ENCODE data around the gene BRD8. TPM values are rescaled to one million over a fixed set of nuclear protein-coding genes. Genes with fewer than 3 reads are reported as not detected.
"Not testable (repeated sequence)": the region's sequence is repeated elsewhere in the genome, so short reads cannot be mapped to it uniquely, and the experiment has no call there.

BRD8 gene
- total and polyA plus RNA-seq, 3 donors from 2014 or later: 165 to 303 (median 198) TPM

- intact Hi-C loops (cut with DNase I; ENCODE audit: low total_unique reads): no loop called here
- H3K9me3 ChIP-seq: no peaks in the 10 kb centered on the region
- no peaks in the 10 kb centered on the region for H3K36me3 ChIP-seq (ENCODE audit: low read depth, missing control alignments)
- H3K27ac ChIP-seq: no peak overlapping the region
- 74 to 87% methylated on average over 2 of the region's 2 CpGs for WGBS, 2 donors
- DNase-seq: no peak
- peaks cover 9% of the 10 kb centered on the region for H3K4me1 ChIP-seq
- no peak overlapping the region for H3K4me3 ChIP-seq
- TF ChIP-seq, protein P1, sequence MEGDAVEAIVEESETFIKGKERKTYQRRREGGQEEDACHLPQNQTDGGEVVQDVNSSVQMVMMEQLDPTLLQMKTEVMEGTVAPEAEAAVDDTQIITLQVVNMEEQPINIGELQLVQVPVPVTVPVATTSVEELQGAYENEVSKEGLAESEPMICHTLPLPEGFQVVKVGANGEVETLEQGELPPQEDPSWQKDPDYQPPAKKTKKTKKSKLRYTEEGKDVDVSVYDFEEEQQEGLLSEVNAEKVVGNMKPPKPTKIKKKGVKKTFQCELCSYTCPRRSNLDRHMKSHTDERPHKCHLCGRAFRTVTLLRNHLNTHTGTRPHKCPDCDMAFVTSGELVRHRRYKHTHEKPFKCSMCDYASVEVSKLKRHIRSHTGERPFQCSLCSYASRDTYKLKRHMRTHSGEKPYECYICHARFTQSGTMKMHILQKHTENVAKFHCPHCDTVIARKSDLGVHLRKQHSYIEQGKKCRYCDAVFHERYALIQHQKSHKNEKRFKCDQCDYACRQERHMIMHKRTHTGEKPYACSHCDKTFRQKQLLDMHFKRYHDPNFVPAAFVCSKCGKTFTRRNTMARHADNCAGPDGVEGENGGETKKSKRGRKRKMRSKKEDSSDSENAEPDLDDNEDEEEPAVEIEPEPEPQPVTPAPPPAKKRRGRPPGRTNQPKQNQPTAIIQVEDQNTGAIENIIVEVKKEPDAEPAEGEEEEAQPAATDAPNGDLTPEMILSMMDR (IDR thresholded peaks at IDR 0.05): no peak
- no peak for TF ChIP-seq POLR2A (IDR thresholded peaks at IDR 0.05)
- H3K27me3 ChIP-seq: no peaks in the 10 kb centered on the region
Measured at GRCh38 chr5:138216799-138217198, 38.4 kb upstream of the BRD8 start.

DNA sequence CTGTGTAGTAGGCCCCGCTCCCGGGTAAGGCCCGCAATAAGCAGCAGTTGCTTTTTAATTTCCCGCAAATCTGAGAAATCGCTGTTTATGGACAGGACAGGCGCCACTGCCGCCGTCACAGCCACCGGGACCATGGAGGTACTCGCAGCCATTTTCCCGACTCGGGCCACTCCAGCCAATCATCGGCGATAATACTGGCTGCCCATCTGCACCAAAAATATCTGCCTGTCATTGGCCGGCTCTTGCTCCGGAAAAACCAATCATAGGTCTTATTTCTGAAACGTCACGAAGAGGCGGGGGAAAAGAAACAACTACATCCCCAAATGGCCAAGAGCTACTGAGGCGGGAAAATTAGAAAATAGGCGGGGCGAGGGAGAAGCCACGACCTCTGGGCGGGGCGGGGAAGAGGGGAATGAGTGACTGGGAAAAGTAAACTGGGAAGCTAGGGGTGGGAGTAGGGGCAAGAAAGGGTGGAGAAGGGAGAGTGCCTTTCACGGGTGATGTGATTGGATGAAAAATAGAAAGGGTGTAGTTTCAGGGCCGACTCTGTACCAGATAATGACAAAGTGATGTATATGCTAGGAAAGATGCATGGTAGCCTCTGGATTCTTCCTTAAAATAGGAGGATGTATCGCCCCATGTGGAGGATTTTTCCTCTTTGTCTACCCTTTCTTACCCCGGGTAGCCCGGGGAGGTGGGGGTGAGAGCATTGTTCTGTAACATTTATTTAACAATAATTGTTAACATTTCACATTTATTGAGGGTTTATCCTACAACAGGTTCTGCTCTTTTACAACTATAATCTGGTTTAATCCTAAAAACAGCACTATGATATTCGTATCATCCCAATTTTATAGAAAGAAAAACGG, 35.0 kb upstream of the BRD8 start, which contains the start of gene CDC23:
Gene CDC23, minus strand, starts transcription at position 163 of the 869 bp plus-strand sequence. Its CDS starts 11 bp downstream, at position 152.
- 1% methylated on average over 32 of the region's 32 CpGs for WGBS, 2 donors
- Histone ChIP-seq H3K4me3 (peak within 1 kb of the TSS; percentile 75 to 99), H3K9me3 (no peaks in the 10 kb centered on the region), H3K27me3 (no peaks in the 10 kb centered on the region), H3K36me3 (ENCODE audit: low read depth, missing control alignments) (no peaks in the 10 kb centered on the region), H3K27ac (peak within 1 kb of the TSS; percentile 76 to 85), H3K4me1 (peaks cover 12% of the 10 kb centered on the region)
- intact Hi-C loops (cut with DNase I; ENCODE audit: low total_unique reads): no loop called here
- peak; percentile 98 for DNase-seq
- TF ChIP-seq, protein P1 (IDR thresholded peaks at IDR 0.05): no peak
- TF ChIP-seq POLR2A (IDR thresholded peaks at IDR 0.05): peak; percentile 35

- 0% methylated on average over 7 to 8 of the region's 8 CpGs for WGBS, 2 donors
- no peak for TF ChIP-seq POLR2A (IDR thresholded peaks at IDR 0.05)
- TF ChIP-seq, protein P1 (IDR thresholded peaks at IDR 0.05): no peak
- DNase-seq: no peak
- intact Hi-C loops (cut with DNase I; ENCODE audit: low total_unique reads): no loop called here
- no peaks in the 10 kb centered on the region for H3K36me3 ChIP-seq (ENCODE audit: low read depth, missing control alignments)
- no peaks in the 10 kb centered on the region for H3K9me3 ChIP-seq
- peak overlapping the region; percentile 75 to 99 for H3K4me3 ChIP-seq
- no peaks in the 10 kb centered on the region for H3K27me3 ChIP-seq
- peaks cover 12% of the 10 kb centered on the region for H3K4me1 ChIP-seq
- peak overlapping the region; percentile 76 to 85 for H3K27ac ChIP-seq
Measured at GRCh38 chr5:138212828-138213160, 34.4 kb upstream of the BRD8 start.

DNA sequence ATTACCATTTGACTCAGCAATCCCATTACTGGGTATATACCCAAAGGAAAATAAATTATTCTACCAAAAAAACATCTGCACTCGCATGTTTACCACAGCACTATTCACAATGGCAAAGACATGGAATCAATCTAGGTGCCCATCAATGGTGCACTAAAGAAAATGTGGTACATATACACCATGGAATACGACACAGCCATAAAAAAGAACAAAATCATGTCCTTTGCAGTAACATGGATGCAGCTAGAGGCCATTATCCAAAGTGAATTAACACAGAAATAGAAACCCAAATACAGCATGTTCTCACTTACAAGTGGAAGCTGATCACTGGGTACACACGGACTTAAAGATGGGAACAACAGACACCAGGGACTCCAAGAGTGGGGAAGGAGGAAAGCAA, 32.6 kb upstream of the BRD8 start:
- no peak for DNase-seq
- Histone ChIP-seq H3K27me3 (no peaks in the 10 kb centered on the region), H3K36me3 (ENCODE audit: low read depth, missing control alignments) (no peaks in the 10 kb centered on the region), H3K4me1 (peaks cover 12% of the 10 kb centered on the region), H3K9me3 (no peaks in the 10 kb centered on the region), H3K4me3 (no peak overlapping the region), H3K27ac (no peak overlapping the region)
- WGBS, 2 donors: 84 to 88% methylated on average over 3 of the region's 3 CpGs
- intact Hi-C loops (cut with DNase I; ENCODE audit: low total_unique reads): no loop called here
- TF ChIP-seq, protein P1 (IDR thresholded peaks at IDR 0.05): no peak
- TF ChIP-seq POLR2A (IDR thresholded peaks at IDR 0.05): no peak

DNA sequence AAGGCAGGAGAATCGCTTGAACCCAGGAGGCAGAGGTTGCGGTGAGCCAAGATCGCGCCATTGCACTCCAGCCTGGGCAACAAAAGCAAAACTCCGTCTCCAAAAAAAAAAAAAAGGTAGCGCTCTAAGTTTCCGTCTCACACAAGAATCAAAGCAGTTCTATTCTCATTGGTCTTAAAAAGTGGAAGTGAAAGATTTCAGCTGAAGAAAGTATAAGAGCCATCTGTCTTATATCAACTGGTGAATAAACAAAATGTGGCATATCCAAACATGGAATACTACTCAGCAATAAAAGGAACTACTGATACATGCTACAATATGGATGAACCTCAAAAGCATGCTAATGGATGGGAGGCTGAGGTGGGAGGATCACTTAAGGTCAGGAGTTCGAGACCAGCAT, 15.4 kb upstream of the BRD8 start:
- intact Hi-C loops (cut with DNase I; ENCODE audit: low total_unique reads); H3K36me3 ChIP-seq (ENCODE audit: low read depth, missing control alignments); H3K4me3 ChIP-seq: not testable (repeated sequence)

More for the DNA sequence above, 15.4 kb upstream of the BRD8 start:
- WGBS, 2 donors: 92 to 95% methylated on average over 8 of the region's 8 CpGs
- H3K27ac ChIP-seq, H3K4me1 ChIP-seq, H3K27me3 ChIP-seq, DNase-seq, H3K9me3 ChIP-seq: not testable (repeated sequence)

All from testis (tissue), 3 donors.